Thyroid gland (tissue), 4 donors: Measurements from ENCODE around the gene PELI1.

Experiments used
- POLR2A ChIP-seq, 2 donors: fragments of 450-650 bp; IDR thresholded peaks; one replicate each; pipeline ENCODE4 v1.6.1; 2017; ENCODE audit warnings: antibody characterized with exemption in 2 of 2, mild to moderate bottlenecking in 2 of 2, moderate library complexity in 1 of 2
- TF ChIP-seq, protein P1 (sequence below), 6 experiments: fragments of 200-600 bp in 3 of 6; fragments of 450-650 bp in 3 of 6; sonication (generic) in 3 of 6; IDR thresholded peaks; one replicate each; pipeline ENCODE4 v1.5.1; 2016 to 2019; ENCODE audit warnings: antibody characterized with exemption in 6 of 6, mild to moderate bottlenecking in 2 of 6, inconsistent platforms in 1 of 6, moderate library complexity in 1 of 6

DNA sequence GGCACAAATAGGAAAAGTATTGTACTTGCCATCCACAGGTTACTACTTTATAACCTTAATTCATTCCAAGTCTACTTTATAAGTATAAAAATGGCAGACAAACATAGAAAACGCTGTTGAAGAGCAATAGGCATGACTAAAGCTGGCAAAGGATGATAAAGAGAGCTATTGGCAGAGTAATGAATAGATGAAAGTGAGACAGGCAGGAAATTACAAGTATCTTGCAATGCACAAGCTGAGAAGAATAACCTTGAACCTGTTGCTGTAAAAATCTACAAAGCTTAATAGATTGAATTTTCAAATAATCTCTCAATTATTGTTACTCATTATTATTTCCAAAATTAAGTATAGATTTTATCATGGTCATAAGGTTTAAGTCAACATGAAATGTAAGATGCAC, 8.8 kb downstream of the PELI1 start:
- TF ChIP-seq, protein P1, sequence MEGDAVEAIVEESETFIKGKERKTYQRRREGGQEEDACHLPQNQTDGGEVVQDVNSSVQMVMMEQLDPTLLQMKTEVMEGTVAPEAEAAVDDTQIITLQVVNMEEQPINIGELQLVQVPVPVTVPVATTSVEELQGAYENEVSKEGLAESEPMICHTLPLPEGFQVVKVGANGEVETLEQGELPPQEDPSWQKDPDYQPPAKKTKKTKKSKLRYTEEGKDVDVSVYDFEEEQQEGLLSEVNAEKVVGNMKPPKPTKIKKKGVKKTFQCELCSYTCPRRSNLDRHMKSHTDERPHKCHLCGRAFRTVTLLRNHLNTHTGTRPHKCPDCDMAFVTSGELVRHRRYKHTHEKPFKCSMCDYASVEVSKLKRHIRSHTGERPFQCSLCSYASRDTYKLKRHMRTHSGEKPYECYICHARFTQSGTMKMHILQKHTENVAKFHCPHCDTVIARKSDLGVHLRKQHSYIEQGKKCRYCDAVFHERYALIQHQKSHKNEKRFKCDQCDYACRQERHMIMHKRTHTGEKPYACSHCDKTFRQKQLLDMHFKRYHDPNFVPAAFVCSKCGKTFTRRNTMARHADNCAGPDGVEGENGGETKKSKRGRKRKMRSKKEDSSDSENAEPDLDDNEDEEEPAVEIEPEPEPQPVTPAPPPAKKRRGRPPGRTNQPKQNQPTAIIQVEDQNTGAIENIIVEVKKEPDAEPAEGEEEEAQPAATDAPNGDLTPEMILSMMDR (IDR thresholded peaks at IDR 0.05) = no peak
- no peak for TF ChIP-seq POLR2A (IDR thresholded peaks at IDR 0.05)
